ENCODE measurements around the gene PHLDA2.
A peak's percentile ranks its signal among the peaks of the same experiment; 100 is the strongest.
"Not testable (repeated sequence)": the region's sequence is repeated elsewhere in the genome, so short reads cannot be mapped to it uniquely, and the experiment has no call there.

Gene PHLDA2

GRCh38 chr11:2912498-2912897 is 16.7 kb downstream of the PHLDA2 start:
- DNase-seq = peak in 1 of 2 experiments; percentile 27

DNA sequence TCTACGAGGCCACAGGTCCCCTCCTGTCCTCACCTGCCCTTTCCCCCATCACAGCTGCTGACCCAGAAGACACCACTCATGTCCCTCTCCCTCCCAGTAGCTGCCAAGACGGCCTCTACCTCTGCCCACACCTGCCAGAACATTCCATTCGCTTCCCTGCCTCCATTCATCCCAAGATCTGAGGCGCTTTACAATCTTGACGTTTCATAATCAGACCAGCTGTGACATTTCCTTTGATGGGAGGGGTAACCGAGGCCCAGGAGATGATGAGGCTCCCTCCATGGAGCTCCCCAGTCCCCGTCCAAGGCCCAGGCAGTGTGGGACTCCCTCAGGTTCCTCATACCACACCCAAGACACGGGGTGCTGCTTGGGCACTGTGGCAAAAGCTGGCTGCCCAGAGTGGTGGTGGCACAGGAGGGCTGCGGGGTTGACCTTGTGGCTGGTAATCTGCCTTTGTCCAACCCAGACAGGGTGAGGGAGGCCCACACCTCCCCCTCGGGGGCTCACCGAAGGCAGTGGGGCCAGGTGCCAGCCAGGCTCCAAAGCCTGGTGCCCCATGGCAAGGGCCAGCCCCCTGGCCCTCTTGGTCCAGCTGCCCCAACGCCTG is 17.3 kb downstream of the PHLDA2 start:
- DNase-seq = no peak

DNA sequence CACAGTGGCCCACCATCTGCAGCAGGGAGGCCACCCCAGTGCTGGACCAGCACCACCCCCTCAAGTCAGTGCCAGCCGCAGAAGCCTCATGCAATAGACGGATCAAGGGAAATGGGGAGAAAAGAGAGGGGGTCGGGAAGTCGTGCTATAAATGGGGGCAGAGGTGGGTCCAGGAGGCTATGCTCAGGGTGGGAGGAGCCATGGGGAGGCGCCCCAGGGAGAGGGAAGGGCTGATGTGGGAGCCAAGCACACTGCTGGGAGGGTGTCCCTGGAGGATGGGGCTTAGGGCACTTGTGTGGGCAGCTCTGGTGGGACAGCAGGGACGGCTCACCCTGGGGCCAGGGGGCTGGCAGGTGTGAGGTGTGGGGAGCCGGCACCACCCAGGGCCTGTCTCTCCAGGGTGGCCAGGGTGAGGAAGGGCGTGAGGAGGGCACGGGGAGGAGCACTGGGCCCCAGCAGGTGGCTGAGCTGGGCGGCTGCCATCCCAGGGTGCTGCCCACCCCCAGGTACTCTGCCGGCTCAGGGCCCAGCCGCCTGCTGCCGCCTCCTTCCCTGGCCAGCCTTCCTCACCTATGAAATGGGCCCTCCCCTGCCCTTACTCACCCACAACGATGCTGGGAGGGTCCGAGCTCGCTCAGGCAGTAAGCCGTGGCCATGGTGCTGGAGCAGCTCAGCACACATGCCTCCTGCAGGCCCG is 18.0 kb downstream of the PHLDA2 start:
- no peak for DNase-seq

- no peak for DNase-seq
Observed at GRCh38 chr11:2910401-2910955, 18.7 kb downstream of the PHLDA2 start.

GRCh38 chr11:2909133-2909902 is 19.9 kb downstream of the PHLDA2 start:
- DNase-seq = no peak

DNA sequence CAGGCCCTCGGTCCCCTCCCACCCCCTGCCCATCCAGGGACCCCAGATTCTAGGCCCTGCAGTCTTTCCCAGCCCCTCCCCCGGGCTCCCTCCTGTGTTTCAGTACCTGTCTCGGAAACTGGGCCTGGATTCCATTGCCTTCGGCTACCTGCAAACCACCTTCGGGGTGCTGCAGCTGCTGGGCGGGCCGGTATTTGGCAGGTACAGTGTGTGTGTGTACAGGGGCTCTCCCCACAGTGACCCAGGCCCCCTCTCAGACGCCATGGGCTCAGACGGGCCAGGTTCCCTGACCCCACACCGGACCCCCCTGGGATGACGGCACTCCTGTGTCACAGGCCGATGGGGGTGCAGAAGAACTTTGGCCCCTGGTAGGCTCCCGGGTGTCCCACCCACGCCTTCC is 21.1 kb downstream of the PHLDA2 start:
- no peak for DNase-seq

GRCh38 chr11:2905299-2905698 is 23.9 kb downstream of the PHLDA2 start:
- not testable (repeated sequence) for DNase-seq

DNA sequence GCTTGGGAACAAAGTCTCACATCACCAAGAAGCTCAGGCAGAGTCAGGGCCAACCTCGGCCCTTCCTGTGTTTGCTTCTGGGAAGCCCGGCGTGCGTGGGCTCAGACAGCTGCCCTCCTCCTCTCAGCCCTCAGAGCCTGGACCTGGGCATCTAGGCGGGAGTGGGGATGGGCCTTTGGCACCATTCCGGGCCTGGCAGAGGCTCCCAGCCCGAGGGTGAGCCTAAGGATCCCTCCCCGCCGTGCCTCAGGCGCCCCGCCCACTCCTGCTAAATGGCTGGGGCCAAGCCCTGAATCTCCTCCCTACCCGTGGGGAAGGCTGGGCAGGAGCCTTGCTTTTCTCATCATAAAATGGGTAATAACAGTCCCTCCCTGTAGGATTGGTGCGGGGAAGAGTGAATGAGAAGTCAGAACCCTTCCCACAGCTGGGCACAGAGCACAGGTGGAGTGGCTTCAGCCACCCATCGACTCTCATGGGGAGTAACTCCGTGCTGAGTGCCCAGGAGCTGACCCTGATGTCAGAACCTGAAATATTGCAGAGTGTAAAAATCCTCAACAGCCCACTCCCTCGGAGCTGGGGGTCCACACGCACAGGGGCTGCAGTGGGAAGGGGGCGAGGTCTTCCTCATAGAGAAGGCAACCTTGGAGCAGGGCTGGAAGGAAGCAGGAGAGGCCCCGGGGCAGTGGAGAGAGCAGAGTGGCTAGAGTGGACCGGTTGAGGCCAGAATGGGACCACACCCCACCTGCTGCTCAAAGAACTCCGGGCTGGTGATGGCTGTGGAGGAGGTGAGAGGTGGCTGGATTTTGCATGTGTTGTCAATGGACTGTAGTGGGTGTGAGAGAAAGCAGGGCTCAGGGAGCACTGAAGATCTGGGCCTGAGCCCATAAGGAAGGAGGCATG is 24.8 kb downstream of the PHLDA2 start:
- DNase-seq = peak in 1 of 2 experiments; percentile 26

DNA sequence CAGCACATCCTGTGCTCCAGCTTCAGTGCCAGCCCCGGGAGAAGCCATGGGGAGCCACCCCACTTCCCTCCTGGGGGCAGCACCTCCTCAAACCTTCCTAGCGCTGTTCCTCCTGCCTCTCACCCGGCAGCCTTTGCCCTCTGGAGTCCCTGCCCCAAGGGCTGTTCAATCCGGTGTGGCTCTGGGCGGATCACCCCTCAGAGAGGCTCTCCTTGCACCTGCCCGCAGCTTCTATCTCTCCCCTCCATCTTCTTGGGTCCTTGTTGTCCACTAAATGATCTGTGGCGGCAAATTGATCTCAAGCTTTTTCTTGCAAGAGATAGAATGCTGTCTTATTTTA is 25.6 kb downstream of the PHLDA2 start:
- DNase-seq = no peak

GRCh38 chr11:2902784-2903671 is 26.2 kb downstream of the PHLDA2 start:
- no peak for DNase-seq

DNA sequence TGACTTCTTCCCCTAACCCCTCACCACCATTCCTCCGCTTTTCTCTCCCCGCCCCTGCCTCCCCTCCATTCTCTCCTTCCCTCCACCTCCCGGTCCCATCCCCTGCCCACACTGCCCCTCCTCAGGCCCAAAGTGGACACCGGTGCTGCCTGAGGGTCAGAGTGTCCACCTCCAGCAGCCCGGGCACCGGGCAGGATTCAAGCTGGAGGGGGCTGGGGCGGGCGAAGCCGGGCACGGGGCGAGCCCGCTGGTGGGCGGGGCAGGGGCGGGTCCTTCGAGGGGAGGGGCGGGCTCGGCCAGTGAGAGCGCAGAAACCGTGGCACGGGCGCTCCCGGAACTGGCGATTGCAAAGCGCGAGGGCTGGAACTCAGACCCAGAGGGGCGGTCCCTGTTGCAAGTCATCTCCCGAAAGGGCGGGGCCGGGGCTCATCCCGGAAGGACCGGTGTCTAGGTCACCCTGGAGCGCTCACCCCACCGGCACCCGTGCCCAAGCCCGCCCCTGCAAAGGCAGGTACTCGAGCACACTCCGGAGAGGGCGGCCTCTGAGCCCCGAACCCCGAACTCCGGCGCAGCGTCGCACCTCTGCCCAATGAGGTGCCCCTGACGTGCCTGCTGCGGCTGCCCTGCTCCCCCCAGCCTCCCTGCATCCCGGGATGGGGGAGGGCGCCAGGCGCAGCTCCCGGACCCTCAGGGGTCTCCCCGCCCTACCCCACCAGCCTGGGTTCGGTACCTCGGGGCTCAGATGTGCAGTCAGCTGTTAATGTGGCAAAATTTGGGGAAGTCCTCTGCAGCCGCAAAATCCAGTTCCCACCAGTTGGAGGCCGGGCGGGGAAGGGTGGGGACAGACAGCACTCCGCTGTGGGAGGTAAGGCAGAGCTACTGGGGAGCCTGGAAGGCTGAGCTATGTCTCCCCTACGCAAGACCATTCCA is 27.1 kb downstream of the PHLDA2 start:
- peak; percentile 74 to 94 for DNase-seq

DNA sequence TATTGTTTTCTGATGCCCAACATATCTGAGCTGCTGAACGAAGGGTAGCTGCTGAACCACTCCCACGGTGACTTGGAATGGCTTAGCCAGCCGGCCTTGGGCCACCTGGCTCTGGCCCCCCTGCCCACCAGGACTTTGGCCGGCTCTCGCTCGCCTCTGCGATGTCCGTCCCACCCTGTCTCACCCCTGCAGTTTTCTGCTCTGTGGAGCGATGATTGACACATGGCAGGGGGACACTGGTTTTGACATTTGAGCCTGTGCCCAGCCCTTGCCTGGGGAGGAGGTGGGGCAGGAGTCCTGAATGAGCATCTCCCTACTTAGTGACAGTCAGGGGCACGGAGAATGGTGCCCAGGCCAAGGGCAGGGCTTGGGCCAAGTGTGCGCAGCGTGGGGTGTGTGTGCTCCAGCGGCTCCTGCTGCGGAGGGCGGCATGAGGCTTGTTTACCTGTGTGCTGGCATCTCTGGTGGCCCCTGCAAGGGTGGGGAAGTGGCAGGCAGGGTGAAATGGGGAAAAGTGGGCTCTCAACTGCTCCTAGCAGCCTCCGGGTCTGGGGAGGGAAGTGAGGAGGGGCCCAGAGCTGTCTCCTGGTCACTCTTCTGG is 27.9 kb downstream of the PHLDA2 start:
- no peak for DNase-seq

- no peak for DNase-seq
Observed at GRCh38 chr11:2899080-2899783, 30.0 kb downstream of the PHLDA2 start.

DNA sequence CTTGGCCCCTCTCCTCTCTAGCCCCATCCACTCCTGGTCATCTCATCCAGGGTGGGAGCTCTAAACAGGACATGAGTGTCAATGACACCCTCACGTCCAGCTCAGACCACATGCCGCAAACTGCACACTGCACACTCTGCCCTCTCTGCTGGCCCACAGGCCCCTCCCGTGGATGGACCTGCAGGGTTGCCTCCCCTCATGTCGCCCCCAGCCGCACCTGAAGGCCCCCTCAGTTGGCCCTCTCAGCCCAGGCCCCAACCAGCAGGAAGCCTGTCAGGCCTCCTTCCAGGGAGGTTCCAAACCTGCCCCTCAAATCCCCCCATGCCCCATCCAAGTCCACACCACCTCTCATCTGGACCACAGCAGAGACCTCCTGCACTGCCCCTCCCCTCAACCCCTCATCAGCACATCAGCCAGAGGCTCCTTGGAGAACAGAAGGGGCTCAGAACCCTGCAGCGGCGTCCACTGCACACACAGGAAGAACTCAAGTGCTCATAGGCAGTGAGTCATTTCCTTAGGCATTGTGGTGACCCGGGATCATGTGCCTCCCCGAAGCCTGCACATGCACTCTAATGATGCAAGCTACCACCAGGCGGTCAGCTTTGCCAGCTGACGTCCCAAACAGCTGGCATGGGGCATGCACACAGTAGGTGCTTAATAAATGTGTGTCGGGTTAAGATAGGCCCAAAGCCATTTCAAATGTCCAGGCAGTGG is 30.7 kb downstream of the PHLDA2 start:
- no peak for DNase-seq

DNA sequence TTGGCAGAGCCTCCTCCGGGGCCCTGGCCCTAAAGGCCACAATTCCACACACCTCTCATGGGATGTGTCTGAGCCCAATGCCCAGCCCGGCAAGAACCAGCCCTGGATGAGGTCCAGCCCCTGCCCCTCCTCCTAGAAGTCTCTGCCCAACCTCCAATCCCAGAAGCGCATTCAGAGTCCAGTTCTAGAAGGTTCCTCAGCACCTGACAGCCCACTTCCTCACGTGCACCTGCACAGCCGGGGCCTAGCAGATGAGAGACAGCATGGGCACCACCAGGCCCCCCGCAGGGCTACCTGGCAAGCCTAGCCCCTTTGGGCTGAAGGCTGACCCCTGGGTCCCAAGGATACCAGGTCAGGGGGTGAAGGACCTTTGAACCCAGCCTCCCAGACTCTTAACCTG is 32.2 kb downstream of the PHLDA2 start:
- DNase-seq = no peak

- no peak for DNase-seq
Observed at GRCh38 chr11:2896047-2896446, 33.2 kb downstream of the PHLDA2 start.

GRCh38 chr11:2893935-2894334 is 35.3 kb downstream of the PHLDA2 start:
- no peak for DNase-seq

DNA sequence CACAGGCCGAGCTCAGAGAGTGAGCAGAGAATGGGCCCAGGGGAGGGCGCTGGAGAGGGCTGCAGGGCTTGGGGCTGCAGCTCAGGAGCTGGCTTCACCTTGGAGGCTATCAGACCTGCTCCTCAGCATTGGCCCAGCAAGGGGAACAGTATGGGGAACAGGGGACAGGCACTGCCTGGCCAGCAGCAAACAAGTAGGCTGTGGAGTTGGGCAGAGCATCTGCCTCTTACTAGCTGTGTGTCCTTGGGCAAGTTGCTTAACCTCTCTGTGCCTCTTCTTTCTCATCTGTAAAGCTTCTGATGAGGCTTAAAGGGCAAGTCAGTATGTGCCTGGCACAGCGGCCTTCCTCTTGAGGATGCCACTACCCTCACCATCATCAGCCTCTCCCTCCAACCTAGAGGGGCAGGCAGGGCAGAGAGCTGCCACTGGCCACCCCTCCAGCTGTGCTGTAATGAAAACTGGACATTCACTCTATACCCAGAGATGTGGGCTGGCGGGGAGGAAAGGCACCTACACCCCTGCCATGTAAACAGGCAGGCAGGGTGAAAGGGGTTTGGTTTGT is 36.2 kb downstream of the PHLDA2 start:
- DNase-seq = no peak

Data from NCI-H446 (cell line).